ENCODE measurements around the gene RCAN2.

- TF ChIP-seq CTCF (IDR thresholded peaks at IDR 0.05) (no peak), POLR2A (IDR thresholded peaks at IDR 0.05) (no peak)
Measured at GRCh38 chr6:46465294-46466165, 25.7 kb downstream of the RCAN2 start.

Measured in ovary (tissue), 3 donors.